ENCODE measurements around the gene SLC1A7.

Gene SLC1A7

GRCh38 chr1:53090227-53091147 lies 52.0 kb downstream of the SLC1A7 start:
- DNase-seq (ENCODE audit: low read depth): no peak

- DNase-seq (ENCODE audit: low read depth): peak; percentile 50
Measured at GRCh38 chr1:53089478-53090226, 52.8 kb downstream of the SLC1A7 start.

GRCh38 chr1:53088616-53089300 lies 53.7 kb downstream of the SLC1A7 start:
- no peak for DNase-seq (ENCODE audit: low read depth)

- no peak for DNase-seq (ENCODE audit: low read depth)
Measured at GRCh38 chr1:53087332-53088285, 54.8 kb downstream of the SLC1A7 start.

GRCh38 chr1:53086491-53087070 lies 55.9 kb downstream of the SLC1A7 start:
- DNase-seq (ENCODE audit: low read depth): no peak

- DNase-seq (ENCODE audit: low read depth): no peak
Measured at GRCh38 chr1:53085405-53085804, 57.0 kb downstream of the SLC1A7 start.

GRCh38 chr1:53084589-53084971 lies 57.9 kb downstream of the SLC1A7 start:
- DNase-seq (ENCODE audit: low read depth): no peak

GRCh38 chr1:53083636-53084588 lies 58.5 kb downstream of the SLC1A7 start:
- no peak for DNase-seq (ENCODE audit: low read depth)

GRCh38 chr1:53082826-53083455 lies 59.5 kb downstream of the SLC1A7 start:
- DNase-seq (ENCODE audit: low read depth): no peak

- no peak for DNase-seq (ENCODE audit: low read depth)
Measured at GRCh38 chr1:53081384-53082066, 60.9 kb downstream of the SLC1A7 start.

- no peak for DNase-seq (ENCODE audit: low read depth)
Measured at GRCh38 chr1:53080769-53081168, 61.7 kb downstream of the SLC1A7 start.

- no peak for DNase-seq (ENCODE audit: low read depth)
Measured at GRCh38 chr1:53080041-53080440, 62.4 kb downstream of the SLC1A7 start.

- DNase-seq (ENCODE audit: low read depth): no peak
Measured at GRCh38 chr1:53079251-53079650, 63.2 kb downstream of the SLC1A7 start.

GRCh38 chr1:53078333-53079101 lies 63.9 kb downstream of the SLC1A7 start:
- no peak for DNase-seq (ENCODE audit: low read depth)

- DNase-seq (ENCODE audit: low read depth): no peak
Measured at GRCh38 chr1:53077599-53077965, 64.9 kb downstream of the SLC1A7 start.

GRCh38 chr1:53076721-53077598 lies 65.5 kb downstream of the SLC1A7 start:
- no peak for DNase-seq (ENCODE audit: low read depth)

- DNase-seq (ENCODE audit: low read depth): no peak
Measured at GRCh38 chr1:53076165-53076564, 66.3 kb downstream of the SLC1A7 start.
